Measurements from ENCODE around the gene TBL1X. TPM values are rescaled to one million over a fixed set of nuclear protein-coding genes. Genes with fewer than 3 reads are reported as not detected.

TBL1X gene
- total and polyA plus RNA-seq, 2 of the 4 experiments (the other 2 are of a cell fraction), result 16.2 to 20.8 TPM

DNA sequence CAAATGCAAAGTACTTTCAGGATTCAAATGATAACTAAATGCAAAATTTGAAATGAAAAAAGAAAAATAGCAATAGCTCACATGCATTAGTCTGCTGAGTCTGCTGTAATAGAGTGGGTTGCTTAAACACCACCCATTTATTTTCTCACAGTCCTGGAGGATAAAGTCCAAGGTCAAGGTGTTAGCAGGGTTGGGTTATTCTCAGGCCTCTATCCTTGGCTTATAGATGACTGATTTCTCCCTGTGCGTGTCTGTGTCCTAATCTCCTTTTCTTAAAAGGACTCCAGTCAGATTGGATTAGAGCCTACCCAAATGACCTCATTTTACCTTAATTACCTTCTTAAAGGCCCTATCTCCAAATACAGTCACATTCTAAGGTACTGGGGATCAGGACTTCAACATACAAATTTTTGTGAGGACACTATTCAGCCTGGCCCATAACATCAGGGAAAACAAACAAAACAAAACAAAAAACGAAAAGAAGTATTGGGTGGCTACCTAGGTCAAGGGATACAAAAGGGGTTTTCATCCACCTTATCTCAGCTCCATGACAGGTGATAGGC lies 6.3 kb upstream of the TBL1X start:
- in situ Hi-C loops (cut with MboI; ENCODE audit: low sequenced_read_pairs), result loop anchor here (10.0 to 25.0 kb wide), 2 partner anchors 104 to 496 kb away; no protein-coding TSS in a partner anchor
- H3K27me3 ChIP-seq (ENCODE audit: control insufficient read depth, insufficient read depth, low read length), result no peaks in the 10 kb centered on the region
- H3K14ac ChIP-seq (replicated peaks; ENCODE audit: low read depth, low read length), result no peak overlapping the region
- POLR2A ChIA-PET (ENCODE audit: unreplicated experiment), result no interaction called here
- dilution Hi-C loops (cut with HindIII; ENCODE audit: low sequenced_read_pairs, unreplicated experiment), result no loop called here
- no peak overlapping the region for H3K4me3 ChIP-seq (ENCODE audit: insufficient read depth, low read depth, low read length)
- H3K79me1 ChIP-seq (ENCODE audit: low read depth in 1 of 2, low read length in 2 of 2), result no peaks in the 10 kb centered on the region
- no peak overlapping the region for H2BK20ac ChIP-seq (ENCODE audit: low read depth, low read length)
- H4K5ac ChIP-seq (ENCODE audit: low read depth, low read length), result no peak overlapping the region
- no peak overlapping the region for H3K9ac ChIP-seq (ENCODE audit: low read depth, low read length)
- no peak overlapping the region for H3K18ac ChIP-seq (ENCODE audit: low read depth, low read length)
- no peak overlapping the region for H3K23ac ChIP-seq (ENCODE audit: low read depth, low read length)
- H4K8ac ChIP-seq (ENCODE audit: low read depth in 2 of 2, low read length in 2 of 2), result no peak overlapping the region
- H4K91ac ChIP-seq (ENCODE audit: insufficient read depth, low read depth, low read length), result no peak overlapping the region
- DNase-seq (no peak), ATAC-seq (ENCODE audit: low read depth) (no peak)
- no peak overlapping the region for H2BK15ac ChIP-seq (ENCODE audit: low read depth, low read length)
- H3K56ac ChIP-seq (ENCODE audit: extremely low read depth, insufficient read depth, low read length), result no peak overlapping the region
- H2BK120ac ChIP-seq (ENCODE audit: low read depth, low read length), result no peak overlapping the region
- no peak overlapping the region for H2AK5ac ChIP-seq (ENCODE audit: low read depth, low read length)
- H3K36me3 ChIP-seq (ENCODE audit: control insufficient read depth, insufficient read depth, low read length), result no peaks in the 10 kb centered on the region
- CTCF ChIA-PET, result no interaction called here
- no TSS peak for BruUV-seq (replicated peaks)
- intact Hi-C loops (cut with micrococcal nuclease), result no loop called here
- no peaks in the 10 kb centered on the region for H3K4me1 ChIP-seq (ENCODE audit: control insufficient read depth, insufficient read depth, low read length)
- no peak overlapping the region for H3K4me2 ChIP-seq (ENCODE audit: low read depth, low read length)
- H2AFZ ChIP-seq (replicated peaks; ENCODE audit: low read length, poor library complexity), result no peak overlapping the region
- H3K4ac ChIP-seq (ENCODE audit: low read depth, low read length), result no peak overlapping the region
- H2BK5ac ChIP-seq (ENCODE audit: low read depth, low read length, poor library complexity, severe bottlenecking), result no peak overlapping the region
- TF ChIP-seq SMC3 (IDR thresholded peaks at IDR 0.05; ENCODE audit: low read depth, low read length), result no peak
- no peak for TF ChIP-seq RFX5 (IDR thresholded peaks at IDR 0.05; ENCODE audit: low read depth, low read length)
- TF ChIP-seq RAD21 (IDR thresholded peaks at IDR 0.05; ENCODE audit: low read length), result no peak
- TF ChIP-seq NFE2L2 (IDR thresholded peaks at IDR 0.05; ENCODE audit: low read depth, low read length), result no peak
- no peak for TF ChIP-seq BHLHE40 (IDR thresholded peaks at IDR 0.05; ENCODE audit: low read depth, low read length)
- TF ChIP-seq CHD1 (IDR thresholded peaks at IDR 0.05; ENCODE audit: low read depth, low read length), result no peak
- TF ChIP-seq MXI1 (IDR thresholded peaks at IDR 0.05; ENCODE audit: borderline replicate concordance, low read depth, low read length), result no peak
- TF ChIP-seq CEBPB (IDR thresholded peaks at IDR 0.05; ENCODE audit: low read depth, low read length), result no peak
- TF ChIP-seq MAFK (IDR thresholded peaks at IDR 0.05; ENCODE audit: low read depth, low read length), result no peak
- TF ChIP-seq, protein P1, sequence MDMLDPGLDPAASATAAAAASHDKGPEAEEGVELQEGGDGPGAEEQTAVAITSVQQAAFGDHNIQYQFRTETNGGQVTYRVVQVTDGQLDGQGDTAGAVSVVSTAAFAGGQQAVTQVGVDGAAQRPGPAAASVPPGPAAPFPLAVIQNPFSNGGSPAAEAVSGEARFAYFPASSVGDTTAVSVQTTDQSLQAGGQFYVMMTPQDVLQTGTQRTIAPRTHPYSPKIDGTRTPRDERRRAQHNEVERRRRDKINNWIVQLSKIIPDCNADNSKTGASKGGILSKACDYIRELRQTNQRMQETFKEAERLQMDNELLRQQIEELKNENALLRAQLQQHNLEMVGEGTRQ (IDR thresholded peaks at IDR 0.05; ENCODE audit: low read depth, low read length), result no peak
- no peak for TF ChIP-seq ELK1 (IDR thresholded peaks at IDR 0.05; ENCODE audit: borderline replicate concordance, low read depth, low read length)
- no peak for TF ChIP-seq POLR2A (IDR thresholded peaks at IDR 0.05; ENCODE audit: low read depth, low read length)
- no peak overlapping the region for H3K27ac ChIP-seq (ENCODE audit: insufficient read depth, low read length)
- no peak overlapping the region for H2AK9ac ChIP-seq (replicated peaks; ENCODE audit: low read depth, low read length, poor library complexity)
- WGBS, 2 experiments (ENCODE audit: extremely low coverage in 2 of 2, insufficient read length in 1 of 2), result no CpG with 5 or more reads among the region's 2 CpGs
- H3K9me1 ChIP-seq (ENCODE audit: insufficient read depth, low read length), result no peaks in the 10 kb centered on the region
- H4K20me1 ChIP-seq (ENCODE audit: insufficient read depth, low read length), result no peaks in the 10 kb centered on the region
- H3K9me3 ChIP-seq (ENCODE audit: control insufficient read depth, insufficient read depth, low read length), result 0 out of 2 replicates have a peak, but pooled peaks cover 2% of the 10 kb centered on the region

All from IMR-90 (cell line).